ENCODE results near the gene PIAS4. TPM values are rescaled to one million over a fixed set of nuclear protein-coding genes. Genes with fewer than 3 reads are reported as not detected.
A peak's percentile ranks its signal among the peaks of the same experiment; 100 is the strongest.

Gene PIAS4
- total RNA-seq, 2 experiments from 2014 or later = 23.0 to 37.3 TPM

- ATAC-seq = peak; percentile 40
- peak overlapping the region; percentile 57 for H3K4me3 Mint-ChIP-seq
- CTCF ChIA-PET = no interaction called here
- no peaks in the 10 kb centered on the region for H3K9me3 Mint-ChIP-seq (ENCODE audit: low read depth)
- H3K4me1 Mint-ChIP-seq = peaks cover 50% of the 10 kb centered on the region
- H3K27ac Mint-ChIP-seq = peak overlapping the region; percentile 86
- peak; percentile 70 for DNase-seq
- intact Hi-C loops (cut with DNase I, micrococcal nuclease) = loop anchor here in 1 of 2 experiments (5.0 kb wide), 1 partner anchor 53 kb away; the partner anchor contains the start of gene PIAS4
- peaks cover 24% of the 10 kb centered on the region for H3K36me3 Mint-ChIP-seq (ENCODE audit: low read depth)
- POLR2A ChIA-PET = no interaction called here
- no peaks in the 10 kb centered on the region for H3K27me3 Mint-ChIP-seq
Observed at GRCh38 chr19:4059891-4060620, 52.5 kb downstream of the PIAS4 start.

DNA sequence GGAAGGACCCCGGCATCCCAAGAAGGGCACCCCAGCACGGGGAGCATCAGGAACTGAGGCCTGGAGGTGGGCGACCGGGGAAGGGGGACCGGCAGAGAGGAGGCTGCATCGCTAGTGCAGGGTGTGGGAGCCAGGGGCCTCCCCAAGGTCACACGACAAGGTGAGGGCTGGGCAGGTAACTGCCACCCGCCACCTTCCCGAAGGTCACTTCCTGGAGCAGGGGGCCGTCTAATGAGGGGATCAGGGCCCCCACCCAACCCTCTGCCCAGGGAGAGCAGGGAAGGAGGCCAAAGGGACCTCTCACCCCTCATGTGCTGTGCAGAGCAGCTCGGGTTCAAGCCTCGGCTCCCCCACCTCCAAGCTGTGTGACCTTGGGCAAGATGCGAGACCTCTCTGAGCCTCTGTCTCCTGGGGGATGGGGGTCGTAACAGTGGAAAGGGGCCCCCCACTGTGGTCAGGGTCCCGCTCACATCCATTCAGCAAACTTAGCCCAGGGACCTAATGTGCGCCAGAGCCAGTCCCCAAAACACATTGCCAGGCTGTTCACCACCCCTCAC lies 53.2 kb downstream of the PIAS4 start:
- Mint-ChIP-seq H3K4me3 (peak overlapping the region; percentile 57), H3K9me3 (ENCODE audit: low read depth) (no peaks in the 10 kb centered on the region), H3K4me1 (peaks cover 50% of the 10 kb centered on the region), H3K27me3 (no peaks in the 10 kb centered on the region), H3K27ac (peak overlapping the region; percentile 86), H3K36me3 (ENCODE audit: low read depth) (peaks cover 20% of the 10 kb centered on the region)
- ChIA-PET POLR2A (no interaction called here), CTCF (no interaction called here)
- no peak for ATAC-seq
- DNase-seq = no peak
- intact Hi-C loops (cut with DNase I, micrococcal nuclease) = loop anchor here in 1 of 2 experiments (5.0 kb wide), 1 partner anchor 53 kb away; the partner anchor contains the start of gene PIAS4

GRCh38 chr19:4061178-4061682 lies 53.7 kb downstream of the PIAS4 start:
- Mint-ChIP-seq H3K36me3 (ENCODE audit: low read depth) (peaks cover 15% of the 10 kb centered on the region), H3K27me3 (no peaks in the 10 kb centered on the region), H3K27ac (no peak overlapping the region), H3K4me3 (no peak overlapping the region), H3K4me1 (peaks cover 46% of the 10 kb centered on the region), H3K9me3 (ENCODE audit: low read depth) (no peaks in the 10 kb centered on the region)
- DNase-seq (peak; percentile 53), ATAC-seq (no peak)
- POLR2A ChIA-PET = interaction anchor here (0.6 kb wide), 1 partner anchor 36 kb away, joined by 6 read pairs; no protein-coding TSS in a partner anchor
- intact Hi-C loops (cut with DNase I, micrococcal nuclease) = loop anchor here in 1 of 2 experiments (5.0 kb wide), 1 partner anchor 54 kb away; the partner anchor contains the start of gene PIAS4
- CTCF ChIA-PET = interaction anchor here (0.7 kb wide), 1 partner anchor 10 kb away, joined by 3 read pairs; no protein-coding TSS in a partner anchor

DNA sequence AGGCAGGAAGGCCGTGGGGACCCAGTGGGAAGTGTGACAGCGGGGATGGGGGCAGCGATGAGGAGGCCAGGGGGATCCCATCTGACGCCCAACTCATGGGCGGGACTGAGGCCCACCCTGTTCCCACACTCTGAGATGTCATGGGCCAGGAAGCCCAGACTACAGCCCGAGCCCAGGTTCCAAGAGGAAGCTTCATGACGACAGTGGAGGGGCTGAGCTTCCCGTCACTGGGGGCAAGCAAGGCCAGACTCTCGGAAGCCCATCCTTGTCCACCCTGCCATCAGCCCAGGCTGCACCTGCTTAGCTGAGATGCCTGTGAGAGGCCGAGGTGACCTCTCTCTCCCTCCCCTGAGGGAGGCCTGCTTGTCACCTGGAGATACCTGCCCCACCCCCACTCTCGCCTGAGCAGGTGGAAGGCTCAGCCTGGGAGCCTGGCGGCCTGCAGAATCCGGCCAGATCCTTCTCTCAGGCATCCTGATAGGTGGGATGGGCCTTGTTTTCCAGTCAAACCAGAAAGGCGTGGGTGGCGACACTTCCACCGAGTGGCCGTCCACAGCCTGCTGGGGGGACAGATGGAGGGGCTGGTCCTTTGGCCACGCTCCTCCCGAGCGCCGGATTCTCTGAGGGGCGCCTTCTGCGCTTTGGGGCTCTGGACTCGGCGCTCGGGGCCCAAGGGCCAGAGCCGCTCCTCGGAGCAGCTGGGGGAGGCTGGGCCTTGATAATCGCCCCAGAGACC lies 54.3 kb downstream of the PIAS4 start:
- Mint-ChIP-seq H3K4me3 (no peak overlapping the region), H3K27ac (no peak overlapping the region), H3K27me3 (no peaks in the 10 kb centered on the region), H3K4me1 (peaks cover 46% of the 10 kb centered on the region), H3K36me3 (ENCODE audit: low read depth) (peaks cover 15% of the 10 kb centered on the region), H3K9me3 (ENCODE audit: low read depth) (no peaks in the 10 kb centered on the region)
- ATAC-seq (no peak), DNase-seq (no peak)
- CTCF ChIA-PET = interaction anchor here (0.6 to 0.7 kb wide), 2 partner anchors 11 to 175 kb away, joined by 3 read pairs; no protein-coding TSS in a partner anchor
- intact Hi-C loops (cut with DNase I, micrococcal nuclease) = loop anchor here in 1 of 2 experiments (5.0 kb wide), 1 partner anchor 55 kb away; the partner anchor contains the start of gene PIAS4
- POLR2A ChIA-PET = interaction anchor here (0.6 kb wide), 1 partner anchor 35 kb away, joined by 6 read pairs; no protein-coding TSS in a partner anchor

DNA sequence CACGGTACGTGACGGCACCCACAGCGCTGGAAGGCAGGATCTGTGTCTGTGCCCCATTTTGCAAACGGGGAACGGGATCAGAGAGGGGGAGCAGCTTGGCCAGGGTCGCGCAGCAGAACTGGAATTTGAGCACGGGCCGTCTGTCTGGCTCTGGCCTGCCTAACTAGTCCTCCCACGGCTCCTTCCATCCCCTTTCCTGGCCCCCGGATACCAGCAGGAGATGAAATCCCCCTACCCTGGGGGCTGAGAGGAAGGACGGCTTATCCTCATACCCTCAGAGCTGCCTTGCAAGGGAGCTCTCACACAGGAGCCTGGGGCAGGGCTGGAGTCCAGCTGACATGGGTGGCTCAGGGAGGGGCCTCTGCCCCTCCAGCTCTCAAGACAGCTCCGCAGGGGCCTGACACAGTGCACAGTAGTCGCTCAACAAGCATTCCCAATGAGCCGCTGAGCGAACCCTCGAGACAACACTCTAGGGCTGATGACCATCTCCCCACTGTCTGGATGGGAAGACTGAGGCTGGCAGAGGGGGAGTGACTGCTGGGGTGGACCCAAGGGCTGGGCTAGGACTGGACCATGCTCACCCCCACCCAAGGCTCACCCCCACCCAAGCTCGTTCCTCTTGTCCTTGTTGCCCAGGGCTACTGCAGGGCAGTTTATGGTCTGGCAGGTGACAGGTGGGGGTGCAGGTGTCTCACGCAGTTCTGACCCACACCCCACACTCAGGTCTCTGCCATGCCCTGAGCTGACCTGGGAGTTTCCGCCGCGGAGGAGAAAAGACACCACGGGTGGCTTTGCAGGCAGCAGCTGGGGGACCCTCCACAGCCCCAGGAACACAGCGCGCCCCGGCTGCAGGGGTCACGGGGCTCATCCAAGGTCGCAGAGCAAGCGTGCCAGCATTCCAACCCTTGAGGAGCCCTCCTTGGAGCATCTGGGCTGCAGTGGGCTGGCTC lies 55.2 kb downstream of the PIAS4 start:
- Mint-ChIP-seq H3K27me3 (no peaks in the 10 kb centered on the region), H3K4me1 (peaks cover 41% of the 10 kb centered on the region), H3K9me3 (ENCODE audit: low read depth) (no peaks in the 10 kb centered on the region), H3K36me3 (ENCODE audit: low read depth) (peaks cover 9% of the 10 kb centered on the region), H3K4me3 (peak overlapping the region; percentile 79), H3K27ac (peak overlapping the region; percentile 19)
- intact Hi-C loops (cut with DNase I, micrococcal nuclease) = loop anchor here in 1 of 2 experiments (5.0 kb wide), 1 partner anchor 55 kb away; the partner anchor contains the start of gene PIAS4
- POLR2A ChIA-PET = interaction anchor here (0.6 kb wide), 1 partner anchor 77 kb away, joined by 3 read pairs; no protein-coding TSS in a partner anchor
- DNase-seq = no peak
- CTCF ChIA-PET = interaction anchor here (1.7 kb wide), 1 partner anchor 77 kb away, joined by 4 read pairs; no protein-coding TSS in a partner anchor
- no peak for ATAC-seq

DNA sequence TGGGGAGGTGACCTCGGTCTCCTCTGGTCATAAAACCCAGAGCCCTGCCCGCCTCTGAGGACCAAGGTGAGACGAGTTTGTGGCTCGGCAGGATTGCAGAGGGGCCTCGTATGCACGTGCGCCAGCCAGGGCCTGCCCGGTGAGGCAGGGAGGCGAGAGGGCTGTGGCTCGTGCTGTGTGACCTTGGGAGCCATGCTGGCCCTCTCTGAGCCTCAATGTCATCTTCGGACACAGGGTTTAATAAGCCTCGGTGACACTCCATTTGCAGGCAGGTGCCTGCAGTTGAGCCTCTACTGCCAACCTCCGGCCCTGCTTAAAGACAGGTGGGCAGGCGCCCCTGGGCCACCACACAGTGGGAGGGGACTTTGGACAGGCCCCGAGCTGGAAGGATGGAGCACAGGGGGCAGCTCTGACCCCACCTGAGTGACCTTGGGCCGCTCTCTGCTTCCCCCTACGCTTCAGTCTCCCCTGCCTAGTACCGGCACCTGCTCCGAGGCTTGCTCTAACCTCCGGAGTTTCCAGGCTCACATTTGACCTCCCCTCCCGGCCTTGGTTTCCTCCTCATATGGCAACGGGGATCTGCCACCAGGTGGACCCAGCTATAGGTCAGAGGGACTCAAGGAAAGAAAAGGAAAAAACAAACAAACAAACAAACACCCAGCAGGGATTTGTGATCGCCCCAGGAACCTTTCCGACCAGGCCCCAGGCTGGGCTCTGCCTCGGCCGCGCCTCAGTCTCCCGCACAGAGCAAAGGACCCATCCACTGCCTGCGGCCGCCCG lies 56.0 kb downstream of the PIAS4 start:
- H3K27me3 Mint-ChIP-seq = no peaks in the 10 kb centered on the region
- POLR2A ChIA-PET = no interaction called here
- no peak for DNase-seq

GRCh38 chr19:4064149-4064495 lies 56.6 kb downstream of the PIAS4 start:
- Mint-ChIP-seq H3K36me3 (ENCODE audit: low read depth) (peaks cover 8% of the 10 kb centered on the region), H3K27me3 (no peaks in the 10 kb centered on the region), H3K9me3 (ENCODE audit: low read depth) (no peaks in the 10 kb centered on the region), H3K4me3 (peak overlapping the region; percentile 79), H3K4me1 (peaks cover 42% of the 10 kb centered on the region), H3K27ac (peak overlapping the region; percentile 87)
- ATAC-seq (no peak), DNase-seq (no peak)
- intact Hi-C loops (cut with DNase I, micrococcal nuclease) = loop anchor here in 1 of 2 experiments (5.0 kb wide), 1 partner anchor 57 kb away; the partner anchor contains the start of gene PIAS4
- ChIA-PET CTCF (interaction anchor here (1.7 kb wide), 1 partner anchor 76 kb away, joined by 4 read pairs; no protein-coding TSS in a partner anchor), POLR2A (no interaction called here)

More for the DNA sequence above, 56.0 kb downstream of the PIAS4 start:
- CTCF ChIA-PET = interaction anchor here (1.7 kb wide), 1 partner anchor 77 kb away, joined by 4 read pairs; no protein-coding TSS in a partner anchor
- peak overlapping the region; percentile 79 for H3K4me3 Mint-ChIP-seq
- H3K27ac Mint-ChIP-seq = peak overlapping the region; percentile 87
- H3K36me3 Mint-ChIP-seq (ENCODE audit: low read depth) = peaks cover 8% of the 10 kb centered on the region
- H3K9me3 Mint-ChIP-seq (ENCODE audit: low read depth) = no peaks in the 10 kb centered on the region
- peaks cover 41% of the 10 kb centered on the region for H3K4me1 Mint-ChIP-seq
- intact Hi-C loops (cut with DNase I, micrococcal nuclease) = loop anchor here in 1 of 2 experiments (5.0 kb wide), 1 partner anchor 56 kb away; the partner anchor contains the start of gene PIAS4
- no peak for ATAC-seq

DNA sequence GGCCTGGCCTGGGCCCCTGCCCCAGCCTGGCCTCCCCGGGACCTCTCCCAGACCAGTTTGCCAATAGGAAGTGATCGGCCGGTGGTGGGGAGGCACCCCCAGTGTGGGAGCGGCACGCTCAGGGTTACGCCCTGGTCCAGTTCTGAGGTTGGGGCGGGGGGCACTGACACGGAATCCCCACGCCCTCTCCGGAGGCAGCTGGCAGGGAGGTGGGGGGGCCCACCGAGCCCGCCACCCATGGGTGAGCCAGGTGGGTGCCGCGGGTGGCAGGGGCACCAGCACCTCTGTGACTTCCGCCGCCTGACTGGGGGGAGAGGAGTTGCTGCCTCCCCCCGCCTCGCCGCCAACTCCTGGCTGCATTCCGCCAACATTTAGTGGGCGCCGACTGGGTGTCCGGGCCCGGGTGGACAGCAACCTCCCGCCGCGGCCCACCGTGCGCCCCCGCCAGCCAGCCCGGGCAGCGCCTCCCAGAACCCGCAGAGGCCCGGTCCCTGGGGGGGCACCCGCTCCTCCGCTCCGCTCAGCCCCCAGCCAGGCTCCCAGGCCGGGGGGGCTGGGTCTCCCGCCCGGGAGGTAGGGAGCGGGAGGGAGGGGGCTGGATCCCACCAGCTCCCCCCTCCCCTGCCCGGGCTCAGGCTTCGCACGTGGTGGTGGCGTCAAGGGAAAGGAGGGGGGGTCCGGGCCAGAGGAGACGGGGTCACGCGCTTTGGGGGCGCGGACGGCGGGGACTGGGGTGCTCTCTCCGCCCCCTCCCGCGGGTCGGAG lies 57.1 kb downstream of the PIAS4 start:
- ATAC-seq (no peak), DNase-seq (peak; percentile 60)
- Mint-ChIP-seq H3K27me3 (no peaks in the 10 kb centered on the region), H3K4me3 (peak overlapping the region; percentile 79), H3K36me3 (ENCODE audit: low read depth) (peaks cover 8% of the 10 kb centered on the region), H3K27ac (no peak overlapping the region), H3K4me1 (peaks cover 42% of the 10 kb centered on the region), H3K9me3 (ENCODE audit: low read depth) (no peaks in the 10 kb centered on the region)
- POLR2A ChIA-PET = no interaction called here
- intact Hi-C loops (cut with DNase I, micrococcal nuclease) = loop anchor here (1.0 to 5.0 kb wide), 18 partner anchors 43 to 1838 kb away; partner anchors contain the start of genes CACTIN (in 1 of the 2), DAPK3 (in 1 of the 2), DPP9 (in 1 of the 2) and EEF2 (in 1 of the 2)
- CTCF ChIA-PET = no interaction called here
